ENCODE results near the gene USPL1. TPM values are rescaled to one million over a fixed set of nuclear protein-coding genes. Genes with fewer than 3 reads are reported as not detected.
"Not testable (repeated sequence)": the region's sequence is repeated elsewhere in the genome, so short reads cannot be mapped to it uniquely, and the experiment has no call there.

The USPL1 gene
- total RNA-seq, 4 donors from 2014 or later = 8.4 to 19.1 (median 10.6) TPM

DNA sequence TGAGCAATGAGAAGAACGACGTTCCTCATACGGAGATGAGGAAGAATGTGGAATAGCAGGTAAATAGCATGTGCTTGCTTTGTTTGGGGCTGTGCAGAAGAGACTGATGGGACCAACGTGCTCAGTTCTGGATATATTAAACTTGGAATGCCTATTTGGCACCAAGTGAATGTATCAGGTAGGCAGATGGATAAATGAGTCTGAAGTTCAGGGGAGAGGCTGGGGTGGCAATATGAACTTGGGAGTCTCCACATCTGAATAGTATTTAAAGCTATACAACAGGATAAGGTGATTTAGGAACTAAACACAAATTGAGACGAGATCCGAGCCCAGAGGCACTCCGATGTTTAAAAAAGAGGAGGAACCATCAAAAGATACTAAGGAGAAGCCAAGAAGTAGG lies 12.7 kb upstream of the USPL1 start:
- no peak for TF ChIP-seq POLR2A (IDR thresholded peaks at IDR 0.05)
- TF ChIP-seq, protein P1, sequence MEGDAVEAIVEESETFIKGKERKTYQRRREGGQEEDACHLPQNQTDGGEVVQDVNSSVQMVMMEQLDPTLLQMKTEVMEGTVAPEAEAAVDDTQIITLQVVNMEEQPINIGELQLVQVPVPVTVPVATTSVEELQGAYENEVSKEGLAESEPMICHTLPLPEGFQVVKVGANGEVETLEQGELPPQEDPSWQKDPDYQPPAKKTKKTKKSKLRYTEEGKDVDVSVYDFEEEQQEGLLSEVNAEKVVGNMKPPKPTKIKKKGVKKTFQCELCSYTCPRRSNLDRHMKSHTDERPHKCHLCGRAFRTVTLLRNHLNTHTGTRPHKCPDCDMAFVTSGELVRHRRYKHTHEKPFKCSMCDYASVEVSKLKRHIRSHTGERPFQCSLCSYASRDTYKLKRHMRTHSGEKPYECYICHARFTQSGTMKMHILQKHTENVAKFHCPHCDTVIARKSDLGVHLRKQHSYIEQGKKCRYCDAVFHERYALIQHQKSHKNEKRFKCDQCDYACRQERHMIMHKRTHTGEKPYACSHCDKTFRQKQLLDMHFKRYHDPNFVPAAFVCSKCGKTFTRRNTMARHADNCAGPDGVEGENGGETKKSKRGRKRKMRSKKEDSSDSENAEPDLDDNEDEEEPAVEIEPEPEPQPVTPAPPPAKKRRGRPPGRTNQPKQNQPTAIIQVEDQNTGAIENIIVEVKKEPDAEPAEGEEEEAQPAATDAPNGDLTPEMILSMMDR (IDR thresholded peaks at IDR 0.05) = no peak
- H3K36me3 ChIP-seq = no peaks in the 10 kb centered on the region
- no peak for DNase-seq
- intact Hi-C loops (cut with DNase I) = no loop called here
- peaks cover 0 to 9% (median 0%) of the 10 kb centered on the region in 3 donors for H3K4me1 ChIP-seq
- no peaks in the 10 kb centered on the region for H3K9me3 ChIP-seq
- 90 to 92% methylated on average over 7 of the region's 7 CpGs for WGBS, 2 donors
- no peak overlapping the region for H3K4me3 ChIP-seq
- no peaks in the 10 kb centered on the region for H3K27me3 ChIP-seq
- H3K27ac ChIP-seq = no peak overlapping the region

DNA sequence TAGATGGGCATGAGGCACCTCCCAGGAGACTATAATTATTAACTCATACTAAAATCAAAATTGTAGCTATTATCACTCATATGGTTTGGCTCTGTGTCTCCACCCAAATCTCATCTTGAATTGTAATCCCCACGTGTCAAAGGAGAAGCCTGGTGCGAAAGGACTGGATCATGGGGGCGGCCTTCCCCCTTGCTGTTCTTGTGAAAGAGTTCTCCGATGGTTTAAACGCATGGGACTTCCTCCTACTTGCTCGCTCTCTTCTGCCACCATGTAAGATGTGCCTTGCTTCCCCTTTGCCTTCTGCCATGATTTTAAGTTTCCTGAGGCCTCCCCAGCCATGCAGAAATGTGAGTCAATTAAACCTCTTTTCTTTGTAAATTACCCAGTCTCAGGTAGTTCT lies 10.5 kb upstream of the USPL1 start:
- DNase-seq, H3K4me3 ChIP-seq, H3K36me3 ChIP-seq: not testable (repeated sequence)

DNA sequence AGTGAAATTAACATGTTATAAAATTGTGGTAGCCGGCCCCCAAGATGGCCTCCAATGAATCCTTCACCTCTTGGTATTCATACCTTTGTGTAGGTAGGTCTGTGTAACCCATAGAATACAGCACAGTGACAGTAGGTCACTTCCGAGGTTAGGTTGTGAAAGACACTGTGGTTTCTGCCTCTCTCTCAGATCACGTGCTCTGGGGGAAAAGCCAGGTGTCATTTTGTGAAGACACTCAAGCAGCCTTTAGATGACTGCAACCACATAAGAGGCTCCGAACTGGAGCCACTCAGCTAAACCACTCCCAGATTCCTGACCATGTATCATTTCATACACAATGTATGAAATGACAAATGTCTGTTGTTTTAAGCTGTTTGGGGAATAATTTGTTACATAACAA lies 9.8 kb upstream of the USPL1 start:
- H3K4me3 ChIP-seq = no peak overlapping the region
- H3K9me3 ChIP-seq = no peaks in the 10 kb centered on the region
- no peaks in the 10 kb centered on the region for H3K27me3 ChIP-seq
- TF ChIP-seq POLR2A (IDR thresholded peaks at IDR 0.05) = no peak
- TF ChIP-seq, protein P1 (IDR thresholded peaks at IDR 0.05) = no peak
- H3K36me3 ChIP-seq = no peaks in the 10 kb centered on the region
- intact Hi-C loops (cut with DNase I) = no loop called here
- DNase-seq = no peak
- no peak overlapping the region for H3K27ac ChIP-seq
- peaks cover 0 to 10% (median 0%) of the 10 kb centered on the region in 3 donors for H3K4me1 ChIP-seq
- 87% methylated on average over 4 of the region's 4 CpGs for WGBS, 2 donors

More for the DNA sequence above, 10.5 kb upstream of the USPL1 start:
- intact Hi-C loops (cut with DNase I); H3K27ac ChIP-seq; H3K27me3 ChIP-seq; H3K4me1 ChIP-seq; H3K9me3 ChIP-seq: not testable (repeated sequence)
- 84 to 87% methylated on average over 6 of the region's 6 CpGs for whole genome bisulfite sequencing, 2 donors

DNA sequence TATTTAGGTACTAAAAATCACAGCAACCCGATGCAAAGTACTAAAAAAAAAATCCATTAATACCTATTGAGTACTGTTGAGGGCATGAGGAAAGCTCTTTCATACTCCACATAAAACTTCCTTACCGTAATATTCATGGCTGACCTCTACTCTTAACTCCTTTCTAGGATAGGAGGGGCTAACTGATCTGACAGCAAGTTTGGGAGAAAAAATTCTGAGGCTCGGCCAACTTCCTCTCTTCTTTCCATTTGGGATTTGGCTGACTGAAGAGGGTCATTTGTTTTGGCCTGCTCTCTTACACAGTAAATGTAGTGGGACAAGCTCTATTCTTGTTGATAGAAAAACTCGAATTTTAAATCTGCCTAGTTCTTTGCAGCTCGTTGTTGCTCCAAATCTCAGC lies 9.4 kb upstream of the USPL1 start:
- WGBS, 2 donors = 47 to 55% methylated on average over 5 of the region's 5 CpGs
- H3K27ac ChIP-seq = no peak overlapping the region
- no peak overlapping the region for H3K4me3 ChIP-seq
- H3K27me3 ChIP-seq = no peaks in the 10 kb centered on the region
- peaks cover 0 to 14% (median 0%) of the 10 kb centered on the region in 3 donors for H3K4me1 ChIP-seq
- H3K9me3 ChIP-seq = no peaks in the 10 kb centered on the region
- no peak for DNase-seq
- H3K36me3 ChIP-seq = no peaks in the 10 kb centered on the region
- intact Hi-C loops (cut with DNase I) = no loop called here
- TF ChIP-seq, protein P1 (IDR thresholded peaks at IDR 0.05) = no peak
- TF ChIP-seq POLR2A (IDR thresholded peaks at IDR 0.05) = no peak

DNA sequence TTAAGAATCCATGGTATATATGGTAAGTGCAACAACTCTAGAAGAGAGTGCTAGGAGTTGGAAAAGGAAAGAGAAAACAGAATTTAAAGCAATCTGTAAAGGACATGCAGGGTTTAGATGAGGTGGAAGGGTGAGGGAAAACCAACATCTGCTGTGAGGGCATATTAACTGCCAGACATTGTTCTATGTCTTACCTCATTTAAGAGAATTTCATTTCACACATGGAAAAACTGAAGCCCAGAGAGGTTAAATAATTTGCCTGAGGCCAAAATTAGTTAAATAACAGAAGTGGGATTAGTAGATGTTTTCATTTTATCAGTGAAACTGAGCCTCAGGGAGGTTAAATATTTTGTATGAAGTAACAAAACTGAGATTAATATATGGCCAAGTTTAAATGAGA lies 7.4 kb upstream of the USPL1 start:
- no peaks in the 10 kb centered on the region for H3K27me3 ChIP-seq
- H3K9me3 ChIP-seq = no peaks in the 10 kb centered on the region
- no peak overlapping the region for H3K4me3 ChIP-seq
- intact Hi-C loops (cut with DNase I) = no loop called here
- no peaks in the 10 kb centered on the region for H3K36me3 ChIP-seq
- DNase-seq = no peak
- no peak for TF ChIP-seq POLR2A (IDR thresholded peaks at IDR 0.05)
- TF ChIP-seq, protein P1 (IDR thresholded peaks at IDR 0.05) = no peak
- H3K27ac ChIP-seq = no peak overlapping the region
- peaks cover 0 to 28% (median 2%) of the 10 kb centered on the region in 3 donors for H3K4me1 ChIP-seq

DNA sequence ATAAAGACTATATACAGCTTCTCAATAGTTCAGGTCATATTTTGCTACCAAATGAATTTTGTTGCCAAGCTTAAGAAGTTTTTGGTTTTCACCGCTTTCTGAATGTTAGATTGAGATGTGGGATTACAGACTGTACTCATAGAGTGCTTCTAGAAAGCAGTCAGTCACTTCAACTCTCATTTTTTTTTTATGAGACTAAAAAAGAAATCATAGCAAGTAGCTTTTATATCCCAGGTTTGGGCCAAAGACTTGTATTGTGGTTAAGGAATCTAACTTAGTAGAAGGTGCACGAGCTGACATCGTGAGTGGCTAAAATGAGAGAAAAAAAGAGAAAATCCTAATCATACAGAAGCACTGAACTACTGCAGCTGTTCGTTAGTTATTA lies 2.2 kb upstream of the USPL1 start:
- WGBS, 2 donors = 8 to 12% methylated on average over 4 of the region's 4 CpGs
- H3K4me1 ChIP-seq = peaks cover 7 to 45% (median 21%) of the 10 kb centered on the region in 3 donors
- DNase-seq = no peak
- H3K9me3 ChIP-seq = no peaks in the 10 kb centered on the region
- H3K36me3 ChIP-seq = no peaks in the 10 kb centered on the region
- TF ChIP-seq POLR2A (IDR thresholded peaks at IDR 0.05) = no peak
- TF ChIP-seq, protein P1 (IDR thresholded peaks at IDR 0.05) = no peak
- peak overlapping the region; percentile 97 to 100 (median 99) for H3K27ac ChIP-seq
- H3K27me3 ChIP-seq = no peaks in the 10 kb centered on the region
- peak overlapping the region; percentile 55 to 94 (median 74) for H3K4me3 ChIP-seq
- intact Hi-C loops (cut with DNase I) = no loop called here

Measured in esophagus squamous epithelium (tissue), 5 donors.